Left lung (tissue), 10 donors: ENCODE results near the gene NIPAL4. TPM values are rescaled to one million over a fixed set of nuclear protein-coding genes. Genes with fewer than 3 reads are reported as not detected.

Source experiments
- ATAC-seq: fragments of 200-7000 bp; cut with Tn5 transposase; one replicate; pipeline ENCODE4 v1.9.1; 2020; ENCODE audit warnings: moderate library complexity
- DNase-seq, 4 donors: peaks; one replicate each; pipeline ENCODE4 v3.0.0-alpha.2; 2013 to 2020
- H3K27ac ChIP-seq, 2 donors: fragments of 200-600 bp; sonication (generic) in 1 of 2; one replicate each; pipeline versions ENCODE4 v1.5.0 to v1.8.0; 2020 to 2021
- H3K27me3 ChIP-seq, 2 donors: fragments of 200-600 bp; sonication (generic) in 1 of 2; one replicate each; pipeline versions ENCODE4 v1.5.0 to v1.8.0; 2020 to 2021
- H3K36me3 ChIP-seq, 2 donors: fragments of 200-600 bp; sonication (generic) in 1 of 2; one replicate each; pipeline versions ENCODE4 v1.5.0 to v1.8.0; 2020 to 2021
- H3K4me1 ChIP-seq, 2 donors: fragments of 200-600 bp; one replicate each; pipeline ENCODE4 v1.8.0; 2021
- H3K4me3 ChIP-seq, 2 donors: fragments of 200-600 bp; sonication (generic) in 1 of 2; one replicate each; pipeline versions ENCODE4 v1.5.0 to v1.8.0; 2020 to 2021; ENCODE audit warnings: mild to moderate bottlenecking in 1 of 2
- H3K9me3 ChIP-seq, 2 donors: fragments of 200-600 bp; sonication (generic) in 1 of 2; one replicate each; pipeline versions ENCODE4 v1.5.0 to v1.8.0; 2020 to 2021
- intact Hi-C, 2 donors: fragments of 100-400 bp; cut with DNase I; formaldehyde crosslinking; loops; one replicate each; pipeline versions ENCODE4 v1.11.2 to v1.14.2; 2022
- polyA plus RNA-seq, 6 donors: library from polyadenylated mRNA; unstranded; fragments of 120-200 nt; gene quantifications; one replicate each; pipeline ENCODE4 v1.2.1, GENCODE V29; 2013; ENCODE audit not compliant: insufficient read length in 6 of 6
- total RNA-seq, 2 donors: library from RNA; stranded (reverse); fragmentation: NEBNext Ultra II Directional; extraction: Animal tissue kit (Norgen Biotek cat#: 25700); gene quantifications; one replicate each; pipeline ENCODE4 v1.2.1, GENCODE V29; 2021
- TF ChIP-seq, protein P1 (sequence below), 2 donors: fragments of 200-600 bp; sonication (generic) in 1 of 2; IDR thresholded peaks; one replicate each; pipeline versions ENCODE4 v1.5.0 to v1.8.0; 2021; ENCODE audit warnings: antibody characterized with exemption in 2 of 2
- donor health status: DM: no; HTN: yes; CAD: no.
- donor health status: DM: no; HTN: no; CAD: no.

NIPAL4 gene
- total and polyA plus RNA-seq, 8 donors = 0.06 to 0.39 (median 0.14) TPM; not detected in 1

DNA sequence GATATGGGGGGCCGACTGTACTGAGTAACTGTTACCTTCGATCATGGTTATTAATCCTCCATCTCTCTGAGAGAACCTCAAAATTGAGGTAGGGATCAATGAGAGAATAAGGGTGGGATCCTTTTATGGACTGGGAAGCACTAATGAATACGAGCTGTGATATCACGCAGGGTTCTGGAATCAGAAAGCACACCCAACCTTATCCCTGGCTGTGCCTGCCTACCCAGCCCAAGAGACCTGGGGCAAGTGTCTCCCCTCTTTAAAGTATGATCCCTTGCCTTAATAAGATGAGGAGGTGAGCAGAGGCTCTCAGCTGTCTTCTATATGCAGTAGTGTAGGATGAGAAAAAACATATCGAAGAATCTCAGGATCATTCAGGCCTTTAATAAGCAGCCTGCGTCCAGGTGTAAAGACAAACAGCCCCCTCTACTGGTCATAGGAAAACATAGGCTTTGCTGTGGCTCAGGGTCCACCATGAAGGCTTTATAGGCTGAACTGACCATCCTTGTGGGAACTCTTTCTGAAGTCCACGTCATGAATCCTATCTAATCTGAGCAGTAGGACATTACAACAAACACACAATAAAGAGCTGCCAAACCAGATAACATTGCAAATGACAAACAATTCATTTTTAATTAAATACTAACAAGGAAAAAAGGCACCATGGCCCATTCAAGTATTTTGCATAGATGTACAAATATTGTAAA lies 16.8 kb downstream of the NIPAL4 start:
- no peak overlapping the region for H3K27ac ChIP-seq
- H3K4me1 ChIP-seq = peaks cover 0 to 15% of the 10 kb centered on the region in 2 donors
- H3K27me3 ChIP-seq = no peaks in the 10 kb centered on the region
- H3K36me3 ChIP-seq = peaks cover 0 to 28% of the 10 kb centered on the region in 2 donors
- H3K9me3 ChIP-seq = no peaks in the 10 kb centered on the region
- H3K4me3 ChIP-seq = no peak overlapping the region
- intact Hi-C loops = no loop called here
- peak in 1 of 4 donors; percentile 51 for DNase-seq
- TF ChIP-seq, protein P1, sequence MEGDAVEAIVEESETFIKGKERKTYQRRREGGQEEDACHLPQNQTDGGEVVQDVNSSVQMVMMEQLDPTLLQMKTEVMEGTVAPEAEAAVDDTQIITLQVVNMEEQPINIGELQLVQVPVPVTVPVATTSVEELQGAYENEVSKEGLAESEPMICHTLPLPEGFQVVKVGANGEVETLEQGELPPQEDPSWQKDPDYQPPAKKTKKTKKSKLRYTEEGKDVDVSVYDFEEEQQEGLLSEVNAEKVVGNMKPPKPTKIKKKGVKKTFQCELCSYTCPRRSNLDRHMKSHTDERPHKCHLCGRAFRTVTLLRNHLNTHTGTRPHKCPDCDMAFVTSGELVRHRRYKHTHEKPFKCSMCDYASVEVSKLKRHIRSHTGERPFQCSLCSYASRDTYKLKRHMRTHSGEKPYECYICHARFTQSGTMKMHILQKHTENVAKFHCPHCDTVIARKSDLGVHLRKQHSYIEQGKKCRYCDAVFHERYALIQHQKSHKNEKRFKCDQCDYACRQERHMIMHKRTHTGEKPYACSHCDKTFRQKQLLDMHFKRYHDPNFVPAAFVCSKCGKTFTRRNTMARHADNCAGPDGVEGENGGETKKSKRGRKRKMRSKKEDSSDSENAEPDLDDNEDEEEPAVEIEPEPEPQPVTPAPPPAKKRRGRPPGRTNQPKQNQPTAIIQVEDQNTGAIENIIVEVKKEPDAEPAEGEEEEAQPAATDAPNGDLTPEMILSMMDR (IDR thresholded peaks at IDR 0.05) = peak; percentile 70 to 77
- ATAC-seq = peak; percentile 88

DNA sequence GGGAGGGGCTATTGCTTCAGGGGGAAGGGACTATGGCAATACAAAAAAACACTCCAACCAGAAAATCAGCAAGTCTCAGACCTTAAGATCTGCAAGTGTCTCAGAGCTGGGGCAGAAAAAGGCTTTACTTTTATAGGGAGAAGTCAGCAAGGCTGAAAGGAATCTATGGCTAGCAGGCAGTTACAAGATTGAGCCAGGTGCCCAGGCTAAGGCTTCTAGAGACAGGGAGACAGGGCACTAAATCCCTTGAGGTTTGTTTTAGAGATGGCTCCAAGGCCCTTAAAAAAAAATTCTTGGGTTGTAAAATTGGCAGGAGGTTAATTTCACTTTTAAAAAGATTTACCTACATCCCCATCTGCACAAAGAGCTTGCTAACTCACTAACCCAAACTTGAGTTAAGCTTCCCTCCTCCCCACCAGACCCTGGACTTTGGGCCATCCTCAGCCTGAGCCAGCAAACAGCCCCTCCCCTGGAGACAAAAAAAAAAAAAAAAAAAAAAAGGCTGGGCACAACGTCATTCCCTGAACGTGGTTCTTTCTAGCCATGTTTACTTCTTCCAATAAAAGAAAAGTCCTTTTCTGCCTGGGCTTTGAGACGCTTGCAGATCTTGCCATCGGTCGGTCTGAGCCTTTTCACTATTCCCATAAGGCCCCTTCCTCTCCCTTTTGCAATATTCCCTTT lies 17.9 kb downstream of the NIPAL4 start:
- intact Hi-C loops = no loop called here

DNA sequence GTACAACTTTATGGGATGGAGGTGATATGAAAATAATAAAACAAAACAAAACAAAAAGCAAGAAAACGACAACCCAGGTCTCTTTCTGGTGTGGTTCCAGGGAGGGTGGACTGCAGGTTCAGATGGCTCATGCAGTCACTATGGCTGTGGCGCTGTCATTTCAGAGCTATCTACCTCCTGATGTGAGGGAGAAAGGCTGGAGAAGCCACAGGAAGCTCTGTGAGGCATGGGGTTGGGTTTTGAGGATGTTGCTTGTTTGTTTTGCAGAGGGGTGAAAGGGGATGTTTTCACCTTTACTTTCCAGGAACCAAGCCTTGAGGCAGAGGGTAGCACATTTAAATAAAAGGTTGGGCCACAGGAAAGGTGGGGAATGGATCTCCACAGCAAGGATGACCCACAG lies 18.7 kb downstream of the NIPAL4 start:
- H3K27me3 ChIP-seq = no peaks in the 10 kb centered on the region
- DNase-seq = no peak
- H3K27ac ChIP-seq = no peak overlapping the region
- no peaks in the 10 kb centered on the region for H3K9me3 ChIP-seq
- H3K4me3 ChIP-seq = no peak overlapping the region
- ATAC-seq = no peak
- peaks cover 0 to 39% of the 10 kb centered on the region in 2 donors for H3K36me3 ChIP-seq
- intact Hi-C loops = no loop called here
- TF ChIP-seq, protein P1 (IDR thresholded peaks at IDR 0.05) = no peak
- H3K4me1 ChIP-seq = peaks cover 0 to 5% of the 10 kb centered on the region in 2 donors

More for the DNA sequence above, 17.9 kb downstream of the NIPAL4 start:
- ATAC-seq (no peak), DNase-seq (no peak)
- no peak overlapping the region for H3K27ac ChIP-seq
- H3K36me3 ChIP-seq = peaks cover 0 to 31% of the 10 kb centered on the region in 2 donors
- TF ChIP-seq, protein P1 (IDR thresholded peaks at IDR 0.05) = no peak
- H3K9me3 ChIP-seq = no peaks in the 10 kb centered on the region
- peaks cover 0 to 13% of the 10 kb centered on the region in 2 donors for H3K4me1 ChIP-seq
- H3K27me3 ChIP-seq = no peaks in the 10 kb centered on the region
- no peak overlapping the region for H3K4me3 ChIP-seq

DNA sequence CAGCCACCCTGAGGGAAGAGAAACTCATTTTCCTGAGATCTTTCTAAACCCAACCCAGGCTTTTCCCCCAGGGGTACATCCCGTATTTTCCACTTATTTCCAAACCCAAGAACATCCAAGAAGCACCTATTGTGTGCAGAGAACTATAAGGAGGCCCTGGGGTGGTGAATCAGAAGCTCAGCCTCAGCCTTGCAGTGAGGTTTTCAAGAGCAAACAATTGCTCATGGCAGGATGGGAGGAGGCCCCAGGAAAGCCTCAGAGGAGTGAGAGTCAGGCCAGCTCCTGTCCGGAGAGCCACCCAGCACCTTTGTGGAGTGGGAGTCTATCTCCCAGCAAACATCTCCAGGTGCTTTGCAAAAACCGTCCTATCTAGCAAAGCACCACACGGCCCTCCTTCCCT lies 19.2 kb downstream of the NIPAL4 start:
- no peak overlapping the region for H3K27ac ChIP-seq
- H3K4me1 ChIP-seq = peaks cover 0 to 5% of the 10 kb centered on the region in 2 donors
- H3K9me3 ChIP-seq = no peaks in the 10 kb centered on the region
- H3K27me3 ChIP-seq = no peaks in the 10 kb centered on the region
- intact Hi-C loops = no loop called here
- no peak for DNase-seq
- H3K4me3 ChIP-seq = no peak overlapping the region
- TF ChIP-seq, protein P1 (IDR thresholded peaks at IDR 0.05) = no peak
- peaks cover 0 to 43% of the 10 kb centered on the region in 2 donors for H3K36me3 ChIP-seq
- ATAC-seq = no peak
